ENCODE results near the gene IFNGR1.

DNA sequence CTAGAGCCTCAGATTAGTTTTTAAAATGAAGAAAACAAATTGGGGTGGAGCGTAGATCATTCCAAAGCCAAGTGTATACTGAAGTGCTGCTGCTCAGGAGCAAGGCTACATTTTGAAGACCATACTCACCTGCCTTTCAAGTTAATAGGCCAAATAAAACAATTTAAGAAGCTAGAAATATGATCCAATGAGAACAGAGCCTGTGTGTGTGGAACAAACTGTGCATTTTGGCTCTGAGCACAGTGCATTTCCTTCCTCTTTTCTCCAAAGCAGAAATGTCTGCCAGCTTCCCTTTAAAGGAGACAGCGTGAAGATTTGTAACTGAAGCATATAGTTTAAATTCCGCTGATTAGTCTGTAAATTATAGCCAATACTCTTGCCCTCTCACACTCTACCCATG, 3.2 kb upstream of the IFNGR1 start:
- TF ChIP-seq, protein P1, sequence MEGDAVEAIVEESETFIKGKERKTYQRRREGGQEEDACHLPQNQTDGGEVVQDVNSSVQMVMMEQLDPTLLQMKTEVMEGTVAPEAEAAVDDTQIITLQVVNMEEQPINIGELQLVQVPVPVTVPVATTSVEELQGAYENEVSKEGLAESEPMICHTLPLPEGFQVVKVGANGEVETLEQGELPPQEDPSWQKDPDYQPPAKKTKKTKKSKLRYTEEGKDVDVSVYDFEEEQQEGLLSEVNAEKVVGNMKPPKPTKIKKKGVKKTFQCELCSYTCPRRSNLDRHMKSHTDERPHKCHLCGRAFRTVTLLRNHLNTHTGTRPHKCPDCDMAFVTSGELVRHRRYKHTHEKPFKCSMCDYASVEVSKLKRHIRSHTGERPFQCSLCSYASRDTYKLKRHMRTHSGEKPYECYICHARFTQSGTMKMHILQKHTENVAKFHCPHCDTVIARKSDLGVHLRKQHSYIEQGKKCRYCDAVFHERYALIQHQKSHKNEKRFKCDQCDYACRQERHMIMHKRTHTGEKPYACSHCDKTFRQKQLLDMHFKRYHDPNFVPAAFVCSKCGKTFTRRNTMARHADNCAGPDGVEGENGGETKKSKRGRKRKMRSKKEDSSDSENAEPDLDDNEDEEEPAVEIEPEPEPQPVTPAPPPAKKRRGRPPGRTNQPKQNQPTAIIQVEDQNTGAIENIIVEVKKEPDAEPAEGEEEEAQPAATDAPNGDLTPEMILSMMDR (IDR thresholded peaks at IDR 0.05): no peak
- TF ChIP-seq POLR2A (IDR thresholded peaks at IDR 0.05): no peak
